Lower leg skin (tissue), 4 donors: ENCODE data around the gene ALLC. TPM values are rescaled to one million over a fixed set of nuclear protein-coding genes. Genes with fewer than 3 reads are reported as not detected.
A peak's percentile ranks its signal among the peaks of the same experiment; 100 is the strongest.

Experiments
- DNase-seq, 2 donors: peaks; one replicate each; pipeline ENCODE4 v3.0.0-alpha.2; 2019; ENCODE audit warnings: low spot score in 2 of 2
- H3K4me3 ChIP-seq: fragments of 200-600 bp; sonication (generic); 2 replicates; pipeline ENCODE4 v1.5.1; 2017; ENCODE audit warnings: mild to moderate bottlenecking, low read depth; ENCODE audit not compliant: poor library complexity, severe bottlenecking
- POLR2A ChIP-seq, 2 donors: fragments of 450-650 bp; IDR thresholded peaks; one replicate each; pipeline ENCODE4 v1.6.1; 2016 to 2017; ENCODE audit warnings: antibody characterized with exemption in 2 of 2, mild to moderate bottlenecking in 1 of 2, moderate library complexity in 1 of 2
- WGBS, 2 donors: methylation state at CpG; one replicate each; pipeline ENCODE4 v1.1.5; 2018; 5-methylcytosine and 5-hydroxymethylcytosine counted together
- intact Hi-C: fragments of 100-400 bp; cut with DNase I; formaldehyde crosslinking; loops from one replicate; pipeline ENCODE4 v1.15.0; 2023; ENCODE audit warnings: low total_unique reads
- total RNA-seq, 4 donors: library from RNA; depleted of rRNA; stranded (reverse); fragments of >200 nt; gene quantifications; one replicate each; pipeline ENCODE4 v1.1.0, GENCODE V29; 2016
- TF ChIP-seq, protein P1 (sequence below), 3 donors: fragments of 450-650 bp; IDR thresholded peaks; one replicate each; pipeline ENCODE4 v1.5.1; 2016; ENCODE audit warnings: antibody characterized with exemption in 3 of 3, mild to moderate bottlenecking in 3 of 3, moderate library complexity in 2 of 3

Gene ALLC
- total RNA-seq, 4 donors from 2014 or later: 0.23 to 1.1 TPM; not detected in 2

DNA sequence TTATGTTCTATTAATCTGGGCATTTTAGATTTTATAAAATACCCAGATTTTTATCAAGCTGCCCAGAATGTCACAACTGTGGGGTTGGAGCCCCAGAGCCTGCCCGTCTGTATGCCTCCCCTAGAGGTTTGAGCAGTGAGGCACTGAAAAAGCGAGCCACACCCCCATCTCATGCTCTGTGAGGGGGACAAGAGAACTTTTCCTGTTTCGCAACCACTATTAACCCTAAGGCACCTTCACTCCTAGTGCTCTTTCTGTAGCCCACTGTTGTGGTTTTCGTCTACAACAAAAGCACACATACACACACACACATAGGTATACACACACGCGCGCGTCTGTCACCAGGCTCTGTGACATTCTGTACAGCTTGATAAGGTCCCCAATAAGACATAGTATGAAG, 83.4 kb downstream of the ALLC start:
- peak in 1 of 2 donors; percentile 45 for DNase-seq
- intact Hi-C loops: no loop called here
- TF ChIP-seq, protein P1, sequence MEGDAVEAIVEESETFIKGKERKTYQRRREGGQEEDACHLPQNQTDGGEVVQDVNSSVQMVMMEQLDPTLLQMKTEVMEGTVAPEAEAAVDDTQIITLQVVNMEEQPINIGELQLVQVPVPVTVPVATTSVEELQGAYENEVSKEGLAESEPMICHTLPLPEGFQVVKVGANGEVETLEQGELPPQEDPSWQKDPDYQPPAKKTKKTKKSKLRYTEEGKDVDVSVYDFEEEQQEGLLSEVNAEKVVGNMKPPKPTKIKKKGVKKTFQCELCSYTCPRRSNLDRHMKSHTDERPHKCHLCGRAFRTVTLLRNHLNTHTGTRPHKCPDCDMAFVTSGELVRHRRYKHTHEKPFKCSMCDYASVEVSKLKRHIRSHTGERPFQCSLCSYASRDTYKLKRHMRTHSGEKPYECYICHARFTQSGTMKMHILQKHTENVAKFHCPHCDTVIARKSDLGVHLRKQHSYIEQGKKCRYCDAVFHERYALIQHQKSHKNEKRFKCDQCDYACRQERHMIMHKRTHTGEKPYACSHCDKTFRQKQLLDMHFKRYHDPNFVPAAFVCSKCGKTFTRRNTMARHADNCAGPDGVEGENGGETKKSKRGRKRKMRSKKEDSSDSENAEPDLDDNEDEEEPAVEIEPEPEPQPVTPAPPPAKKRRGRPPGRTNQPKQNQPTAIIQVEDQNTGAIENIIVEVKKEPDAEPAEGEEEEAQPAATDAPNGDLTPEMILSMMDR (IDR thresholded peaks at IDR 0.05): no peak
- no peak for TF ChIP-seq POLR2A (IDR thresholded peaks at IDR 0.05)
- 55 to 62% methylated on average over 8 of the region's 8 CpGs for WGBS, 2 donors
- H3K4me3 ChIP-seq: no peak overlapping the region

DNA sequence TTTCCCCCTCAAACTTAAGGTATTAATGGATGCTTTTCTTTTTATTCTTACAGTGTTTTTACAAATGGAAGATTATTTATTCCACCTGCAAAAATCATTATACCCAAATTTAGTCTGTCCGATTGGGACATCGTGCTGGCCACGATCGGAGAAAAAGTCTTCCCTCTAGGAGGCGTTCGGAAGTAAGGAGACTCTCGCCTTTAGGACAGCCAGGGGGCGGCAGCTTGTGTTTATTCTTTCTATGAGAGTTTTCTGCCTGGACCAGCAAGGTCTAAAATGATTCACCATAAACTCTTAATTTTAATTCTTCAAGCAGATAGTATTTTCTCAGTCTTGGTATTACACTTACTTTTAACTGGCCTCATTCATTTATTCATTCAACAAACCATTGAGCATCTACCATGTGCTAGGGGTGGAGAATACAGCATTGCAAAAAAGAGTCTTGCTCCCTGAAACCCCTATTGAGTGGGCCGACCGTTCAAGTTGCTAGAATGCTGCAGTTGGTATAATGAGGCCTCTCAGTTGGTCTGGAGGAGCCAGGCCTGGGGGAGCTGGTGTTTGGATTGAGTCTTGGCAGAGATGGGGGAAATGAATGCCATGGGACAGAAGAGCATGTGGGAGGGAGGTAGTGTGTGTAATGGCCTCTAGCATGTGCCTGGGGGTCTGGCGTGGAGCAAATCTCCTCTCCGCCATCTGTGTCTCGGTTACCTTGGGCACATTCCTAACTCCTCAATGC, 84.0 kb downstream of the ALLC start:
- no peak overlapping the region for H3K4me3 ChIP-seq
- peak in 1 of 2 donors; percentile 56 for DNase-seq
- WGBS, 2 donors: 90 to 92% methylated on average over 13 of the region's 13 CpGs
- intact Hi-C loops: no loop called here
- TF ChIP-seq POLR2A (IDR thresholded peaks at IDR 0.05): no peak
- TF ChIP-seq, protein P1 (IDR thresholded peaks at IDR 0.05): no peak

DNA sequence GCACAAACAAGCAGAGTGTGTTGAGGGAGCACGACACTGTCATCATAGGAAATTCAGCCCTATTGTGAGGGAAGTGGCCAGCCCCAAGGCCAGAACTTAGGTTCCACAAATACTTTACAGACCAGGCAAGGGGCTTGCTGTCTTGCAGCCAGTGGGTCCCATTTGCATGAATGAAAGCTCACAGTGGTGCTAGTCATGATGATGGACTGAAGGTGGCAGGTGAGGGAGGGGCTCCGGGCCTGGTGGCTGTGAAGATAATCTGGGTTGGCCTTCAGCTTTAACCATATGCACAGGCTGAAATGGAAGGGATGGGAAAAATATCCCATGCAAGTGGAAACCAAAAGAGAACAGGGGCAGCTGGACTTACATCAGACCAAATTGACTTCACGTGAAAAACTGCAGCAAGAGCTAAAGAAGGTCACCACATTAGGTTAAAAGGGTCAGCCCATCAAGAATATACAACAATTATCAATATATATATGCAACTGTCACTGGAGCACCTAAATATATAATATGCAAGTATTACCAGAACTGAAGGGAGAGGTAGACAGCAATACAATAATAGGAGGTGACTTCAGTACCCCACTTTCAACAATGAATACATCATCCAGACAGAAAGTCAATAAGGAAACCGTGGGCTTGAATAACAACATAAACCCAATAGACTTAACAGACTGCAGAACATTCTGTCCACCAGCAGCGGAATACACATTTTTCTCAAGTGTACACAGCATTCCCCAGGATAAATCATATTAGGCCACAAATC, 84.9 kb downstream of the ALLC start:
- DNase-seq: peak in 1 of 2 donors; percentile 37
- 88% methylated on average over 5 of the region's 5 CpGs for WGBS, 2 donors
- intact Hi-C loops: no loop called here
- no peak overlapping the region for H3K4me3 ChIP-seq
- no peak for TF ChIP-seq POLR2A (IDR thresholded peaks at IDR 0.05)

DNA sequence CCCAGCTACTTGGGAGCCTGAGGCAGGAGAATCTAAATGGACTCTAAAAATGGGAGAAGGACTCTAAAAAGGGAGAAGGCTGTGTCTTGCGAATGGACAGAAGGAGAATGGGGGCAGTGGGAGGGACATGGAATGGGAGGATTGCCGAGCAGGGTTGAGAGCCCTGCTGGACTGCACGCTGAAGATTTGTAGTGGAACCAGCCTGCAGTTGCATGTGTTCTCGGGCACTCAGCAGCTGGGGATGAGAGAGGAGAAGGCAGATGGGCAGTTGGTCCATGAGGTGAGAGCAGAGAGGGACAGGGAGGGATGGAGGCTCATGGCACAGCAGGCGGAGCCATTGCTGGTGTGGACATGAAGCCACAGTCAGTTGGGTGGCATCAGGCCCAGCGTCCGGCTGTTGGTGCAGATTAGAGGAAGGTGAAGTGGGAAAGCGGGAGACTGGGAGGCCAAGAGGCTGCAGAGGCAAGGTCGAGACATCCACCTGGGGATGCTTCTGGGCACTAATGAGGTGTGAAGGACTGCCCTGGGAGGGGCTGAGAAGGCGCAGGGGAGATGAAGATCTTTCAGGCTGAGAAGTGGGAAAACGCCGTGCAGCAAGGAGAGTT, 86.1 kb downstream of the ALLC start:
- 86 to 94% methylated on average over 12 of the region's 12 CpGs for WGBS, 2 donors
- TF ChIP-seq POLR2A (IDR thresholded peaks at IDR 0.05): no peak
- TF ChIP-seq, protein P1 (IDR thresholded peaks at IDR 0.05): no peak
- no peak overlapping the region for H3K4me3 ChIP-seq
- peak in 1 of 2 donors; percentile 72 for DNase-seq
- intact Hi-C loops: no loop called here

DNA sequence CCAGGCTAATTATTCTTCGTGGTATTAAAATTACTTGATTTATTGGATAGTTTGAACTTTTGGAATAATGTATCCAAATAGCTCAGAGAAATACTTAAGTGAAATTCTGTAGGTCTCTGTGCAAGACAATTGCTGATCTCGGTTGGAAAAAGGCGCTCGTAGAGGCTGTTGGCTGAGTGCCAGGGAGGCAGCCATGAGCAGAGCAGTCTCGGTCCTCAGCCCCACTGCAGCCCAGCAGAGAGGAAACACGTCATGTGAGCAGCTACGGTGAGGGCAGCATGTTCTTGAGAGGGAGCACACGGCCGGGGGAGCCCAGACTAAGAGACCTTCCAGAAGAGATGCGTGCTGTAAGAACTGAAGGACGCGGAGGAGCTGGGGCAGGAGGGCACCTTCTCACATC, 87.9 kb downstream of the ALLC start:
- intact Hi-C loops: no loop called here
- WGBS, 2 donors: 65 to 75% methylated on average over 12 of the region's 12 CpGs
- DNase-seq: peak in 1 of 2 donors; percentile 66
- no peak for TF ChIP-seq POLR2A (IDR thresholded peaks at IDR 0.05)
- TF ChIP-seq, protein P1 (IDR thresholded peaks at IDR 0.05): no peak
- no peak overlapping the region for H3K4me3 ChIP-seq
